ENCODE results near the gene LRP2. TPM values are rescaled to one million over a fixed set of nuclear protein-coding genes. Genes with fewer than 3 reads are reported as not detected.
"Not testable (repeated sequence)": the region's sequence is repeated elsewhere in the genome, so short reads cannot be mapped to it uniquely, and the experiment has no call there.

The LRP2 gene
- polyA plus RNA-seq: 1 to 10 TPM in 1 of 3 donors, under 1 TPM in 2; 0.01 to 1.2 (median 0.48) TPM

GRCh38 chr2:169362118-169362893 lies at the start of gene LRP2:
Gene LRP2, minus strand, starts transcription at chr2:169362534. Its CDS starts 135 bp downstream, at chr2:169362399.
- 1% methylated on average over 62 to 75 of the region's 75 CpGs for WGBS, 3 donors
- H3K27ac ChIP-seq (ENCODE audit: low read depth, low read length): no peak within 1 kb of the TSS

DNA sequence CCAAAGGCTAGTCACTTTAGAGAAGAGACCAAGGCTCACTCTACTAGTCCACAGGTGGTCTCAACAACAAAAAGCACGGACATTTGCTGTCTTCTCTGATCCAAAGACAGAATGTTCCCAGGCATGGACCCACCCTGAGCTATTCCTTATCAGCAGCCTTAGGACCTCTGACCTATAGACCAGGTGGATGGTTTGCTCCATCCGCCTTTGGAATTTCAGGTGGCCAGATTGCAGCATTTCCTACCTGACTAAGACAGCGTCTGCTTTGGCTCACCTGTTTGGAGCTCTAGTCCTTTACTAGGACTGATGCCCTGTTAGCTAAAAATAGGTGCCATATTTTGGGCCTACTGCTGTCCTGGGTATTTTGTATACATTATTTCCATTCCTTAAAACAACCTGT lies 44.6 kb upstream of the LRP2 start:
- no peak overlapping the region for H3K27ac ChIP-seq (ENCODE audit: low read depth, low read length)
- 62 to 89% (median 87%) methylated on average over 3 of the region's 3 CpGs for WGBS, 3 donors

- WGBS, 3 donors: 87 to 91% (median 90%) methylated on average over 13 of the region's 13 CpGs
Measured at GRCh38 chr2:169399491-169399890, 37.2 kb upstream of the LRP2 start.

DNA sequence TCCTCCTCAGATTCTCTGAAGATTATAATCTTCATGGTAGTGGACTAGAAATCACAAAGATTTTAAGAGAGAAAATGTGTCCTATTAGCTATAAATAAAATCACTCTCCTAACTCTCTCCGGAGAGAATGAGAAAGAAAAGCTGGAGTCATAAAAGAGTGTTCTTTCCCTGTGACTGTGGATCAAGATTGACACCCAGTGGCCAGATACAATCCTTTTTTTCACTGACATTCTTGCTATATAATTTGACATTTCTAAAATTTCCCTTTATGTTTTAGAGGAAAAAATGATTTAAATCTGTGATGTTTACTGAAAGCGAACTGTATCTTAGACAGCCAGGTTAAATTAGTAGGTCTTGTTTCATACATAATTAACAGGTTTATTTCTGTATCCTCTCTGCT lies 35.4 kb upstream of the LRP2 start:
- no peak overlapping the region for H3K27ac ChIP-seq (ENCODE audit: low read depth, low read length)
- WGBS, 3 donors: 55 to 63% (median 57%) methylated on average over 2 of the region's 2 CpGs

More at GRCh38 chr2:169399491-169399890, 37.2 kb upstream of the LRP2 start:
- not testable (repeated sequence) for H3K27ac ChIP-seq (ENCODE audit: low read depth, low read length)

GRCh38 chr2:169395821-169396374 lies 33.6 kb upstream of the LRP2 start:
- WGBS, 3 donors: 74 to 76% (median 74%) methylated on average over 9 of the region's 9 CpGs
- no peak overlapping the region for H3K27ac ChIP-seq (ENCODE audit: low read depth, low read length)

GRCh38 chr2:169393068-169393590 lies 30.8 kb upstream of the LRP2 start:
- no peak overlapping the region for H3K27ac ChIP-seq (ENCODE audit: low read depth, low read length)

DNA sequence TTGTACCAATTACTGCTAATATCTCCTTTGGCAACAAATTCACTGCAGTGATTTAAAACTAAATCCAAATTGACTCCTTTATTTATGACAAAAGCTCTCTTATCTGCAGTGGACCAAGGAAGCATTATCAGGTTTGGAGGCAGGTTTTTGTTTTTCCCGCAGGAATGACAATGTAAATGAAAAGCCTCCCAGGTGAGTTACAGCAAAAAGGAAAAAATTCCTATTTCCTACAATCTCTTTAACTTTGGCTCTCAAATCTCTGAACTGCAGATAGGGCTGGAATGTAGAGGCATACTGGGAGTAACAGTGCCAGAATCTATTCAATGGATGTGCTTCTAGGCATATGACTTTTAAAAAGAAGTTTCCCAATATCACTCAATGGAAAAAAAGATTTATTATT lies 28.9 kb upstream of the LRP2 start:
- 37 to 71% (median 67%) methylated on average over 1 of the region's 1 CpG for WGBS, 3 donors
- no peak overlapping the region for H3K27ac ChIP-seq (ENCODE audit: low read depth, low read length)

More at GRCh38 chr2:169393068-169393590, 30.8 kb upstream of the LRP2 start:
- WGBS, 3 donors: 38 to 50% (median 43%) methylated on average over 7 of the region's 7 CpGs

GRCh38 chr2:169388161-169388560 lies 25.8 kb upstream of the LRP2 start:
- WGBS, 3 donors: 62 to 78% (median 72%) methylated on average over 3 of the region's 3 CpGs
- no peak overlapping the region for H3K27ac ChIP-seq (ENCODE audit: low read depth, low read length)

GRCh38 chr2:169386722-169387121 lies 24.4 kb upstream of the LRP2 start:
- WGBS, 3 donors: 30 to 34% (median 31%) methylated on average over 2 of the region's 2 CpGs

DNA sequence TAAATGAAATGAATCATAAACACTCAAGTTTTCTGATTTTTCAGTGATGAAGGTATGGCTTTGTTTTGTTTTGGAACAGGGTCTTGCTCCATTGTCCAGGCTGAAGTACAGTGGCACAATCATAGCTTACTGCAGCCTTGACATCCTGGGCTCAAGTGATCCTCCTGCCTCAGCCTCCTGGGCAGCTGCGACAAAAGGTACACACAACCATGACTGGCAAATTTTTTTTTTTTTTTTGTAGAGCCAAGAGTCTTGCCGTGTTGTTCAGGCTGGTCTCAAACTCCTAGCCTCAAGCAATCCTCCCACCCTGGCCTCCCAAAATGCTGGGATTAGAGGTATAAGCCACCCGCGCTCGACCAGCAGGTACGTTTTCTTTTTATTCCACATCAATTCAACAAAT lies 22.5 kb upstream of the LRP2 start:
- no peak overlapping the region for H3K27ac ChIP-seq (ENCODE audit: low read depth, low read length)
- WGBS, 3 donors: 94 to 97% (median 94%) methylated on average over 6 of the region's 6 CpGs

More at GRCh38 chr2:169386722-169387121, 24.4 kb upstream of the LRP2 start:
- H3K27ac ChIP-seq (ENCODE audit: low read depth, low read length): no peak overlapping the region

GRCh38 chr2:169372561-169372960 lies 10.2 kb upstream of the LRP2 start:
- no peak overlapping the region for H3K27ac ChIP-seq (ENCODE audit: low read depth, low read length)
- WGBS, 3 donors: 65 to 84% (median 83%) methylated on average over 4 of the region's 4 CpGs

- H3K27ac ChIP-seq (ENCODE audit: low read depth, low read length): no peak overlapping the region
Measured at GRCh38 chr2:169366066-169366465, 3.7 kb upstream of the LRP2 start.

DNA sequence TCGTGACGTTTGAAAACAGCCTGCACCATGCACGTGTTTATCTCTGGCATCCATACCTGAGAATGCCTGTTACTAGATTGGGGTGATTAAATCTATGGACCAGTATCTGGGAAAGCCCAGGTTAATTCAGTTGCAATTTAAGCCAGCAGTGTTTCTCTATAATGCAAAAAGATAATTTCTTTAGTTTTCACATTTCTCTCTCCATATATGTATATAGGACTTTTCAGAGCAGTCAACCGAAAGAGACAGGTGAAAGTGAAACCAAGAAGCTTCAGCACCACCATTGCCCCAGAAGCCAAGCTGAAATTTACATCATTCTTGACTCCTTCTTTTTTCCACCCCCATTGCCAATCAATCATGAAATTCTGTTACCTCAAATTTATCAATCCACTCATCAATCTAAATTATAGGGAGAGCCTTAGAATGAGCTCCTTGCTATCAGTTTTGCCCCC lies 2.7 kb upstream of the LRP2 start:
- WGBS, 3 donors: 9 to 13% (median 12%) methylated on average over 4 of the region's 4 CpGs
- H3K27ac ChIP-seq (ENCODE audit: low read depth, low read length): no peak overlapping the region

DNA sequence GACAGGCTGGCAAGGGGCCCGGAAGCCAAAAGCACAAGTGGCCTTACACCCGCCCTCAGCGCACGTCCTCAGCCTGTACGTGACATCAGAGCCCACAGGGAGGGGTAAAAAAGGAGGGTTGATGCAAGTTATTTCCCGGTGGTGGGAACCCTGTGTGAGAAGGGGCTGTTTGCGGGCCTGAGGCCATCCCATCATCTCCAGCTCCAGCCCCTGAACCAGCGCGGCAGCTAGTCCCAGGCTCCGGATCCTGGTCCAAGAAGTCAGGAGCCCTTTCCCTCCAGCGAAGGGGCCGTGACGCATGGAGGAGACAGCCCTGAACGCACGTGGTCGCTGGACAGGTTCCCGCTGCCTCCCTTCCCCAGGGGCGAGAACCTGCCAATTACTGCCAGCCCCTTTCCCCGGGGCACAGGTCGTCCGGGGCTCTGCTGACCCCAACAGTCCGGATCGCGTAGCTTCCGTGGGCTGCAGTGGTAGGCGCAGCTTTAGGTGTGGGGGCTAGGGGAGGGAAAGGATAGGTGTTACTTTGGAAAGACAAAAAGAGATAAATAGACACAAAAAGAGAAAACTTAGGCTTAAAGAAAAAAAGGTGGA lies 1.3 kb upstream of the LRP2 start:
- no peak overlapping the region for H3K27ac ChIP-seq (ENCODE audit: low read depth, low read length)
- WGBS, 3 donors: 1% methylated on average over 25 to 26 of the region's 26 CpGs

DNA sequence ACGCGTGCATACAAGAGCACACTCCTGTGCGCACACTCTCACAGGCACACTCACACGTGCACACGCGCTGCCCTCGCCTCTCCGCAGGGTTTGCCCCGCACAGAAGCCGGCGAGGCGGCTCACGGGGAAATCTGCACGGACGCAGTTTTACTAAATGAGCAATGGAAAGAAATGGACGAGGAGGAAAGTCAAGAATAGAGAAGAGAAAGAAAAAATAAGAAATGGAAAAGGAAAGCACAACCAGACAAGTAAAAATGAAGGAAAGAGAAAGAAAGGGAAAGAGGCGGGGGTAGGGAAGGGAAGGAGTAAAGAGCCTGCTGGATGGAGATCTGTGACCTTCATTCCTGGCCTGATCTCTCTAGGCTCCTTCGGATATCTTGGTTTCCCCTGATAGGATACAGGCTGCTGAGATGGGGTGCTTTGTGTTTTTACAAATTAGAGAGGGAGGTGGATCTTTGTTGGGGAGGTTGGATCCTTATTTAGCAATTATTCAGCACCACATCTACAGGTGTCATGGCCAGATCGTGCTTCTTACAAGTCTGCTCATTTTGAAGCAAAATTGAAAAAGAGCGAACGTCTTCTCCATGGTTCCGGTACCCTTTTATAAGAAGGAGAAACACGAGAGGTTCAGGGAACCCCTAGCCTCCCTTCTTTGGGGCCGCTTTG lies 693 bp upstream of the LRP2 start:
- 1 to 2% (median 2%) methylated on average over 24 of the region's 24 CpGs for WGBS, 3 donors

DNA sequence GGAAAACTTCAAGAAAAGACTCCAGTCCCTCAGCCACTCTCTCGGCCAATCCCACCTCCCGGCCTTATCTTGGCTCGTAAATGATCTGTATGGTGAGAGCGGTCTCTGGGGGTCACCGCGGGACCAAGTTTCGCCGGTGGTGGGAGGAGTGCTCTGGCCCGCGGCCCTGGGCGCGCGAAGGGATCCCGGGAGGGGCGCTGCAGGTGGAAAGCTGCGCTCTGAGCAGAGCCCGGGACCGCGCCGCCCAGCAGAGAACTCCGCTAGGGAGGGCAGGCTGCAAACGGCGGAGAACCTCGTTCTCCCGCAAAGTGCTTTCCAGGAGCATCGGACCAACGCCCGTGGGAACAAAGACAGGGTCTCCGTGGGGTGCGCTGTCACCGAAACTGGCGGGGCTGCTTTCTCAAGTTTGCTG lies 622 bp downstream of the LRP2 start:
- H3K27ac ChIP-seq (ENCODE audit: low read depth, low read length): no peak overlapping the region
- WGBS, 3 donors: 0 to 1% (median 1%) methylated on average over 32 of the region's 32 CpGs

More for the DNA sequence above, 693 bp upstream of the LRP2 start:
- no peak overlapping the region for H3K27ac ChIP-seq (ENCODE audit: low read depth, low read length)

DNA sequence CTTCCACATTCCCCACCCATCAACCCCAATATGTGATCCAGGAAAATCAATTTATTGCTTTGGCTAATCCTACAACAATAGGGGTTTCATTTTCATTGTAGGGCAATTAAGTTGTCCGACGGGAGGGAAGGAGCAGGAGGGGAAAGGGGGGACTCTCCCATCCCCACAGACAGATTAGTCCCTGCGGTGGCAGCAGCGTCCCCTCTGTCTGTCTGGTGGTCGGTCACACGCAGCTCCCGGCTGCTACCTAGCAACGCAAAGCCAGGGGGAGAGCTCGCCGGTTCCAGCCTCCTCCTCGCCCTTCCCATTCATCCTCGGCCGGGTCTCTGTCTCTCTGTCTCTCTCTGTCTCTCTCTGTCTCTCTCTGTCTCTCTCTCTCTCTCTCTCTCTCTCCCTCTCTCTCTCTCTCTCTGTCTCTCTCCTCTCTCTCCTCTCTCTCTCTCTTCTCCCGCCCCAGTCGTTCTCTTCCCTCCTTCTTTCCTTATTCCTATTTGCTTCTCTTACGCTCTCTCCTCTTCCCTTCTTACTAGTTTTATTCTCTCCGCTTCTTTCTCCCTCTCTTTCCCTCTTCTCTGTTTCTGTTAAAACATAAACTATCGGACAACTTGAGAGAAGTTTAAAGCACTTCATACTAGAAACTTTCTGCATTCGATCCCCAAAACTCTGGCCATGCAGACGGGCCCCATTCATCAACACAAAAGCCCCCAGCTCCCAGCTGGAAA lies 1.2 kb downstream of the LRP2 start:
- no peak overlapping the region for H3K27ac ChIP-seq (ENCODE audit: low read depth, low read length)
- WGBS, 3 donors: 16 to 31% (median 16%) methylated on average over 19 to 20 of the region's 20 CpGs

DNA sequence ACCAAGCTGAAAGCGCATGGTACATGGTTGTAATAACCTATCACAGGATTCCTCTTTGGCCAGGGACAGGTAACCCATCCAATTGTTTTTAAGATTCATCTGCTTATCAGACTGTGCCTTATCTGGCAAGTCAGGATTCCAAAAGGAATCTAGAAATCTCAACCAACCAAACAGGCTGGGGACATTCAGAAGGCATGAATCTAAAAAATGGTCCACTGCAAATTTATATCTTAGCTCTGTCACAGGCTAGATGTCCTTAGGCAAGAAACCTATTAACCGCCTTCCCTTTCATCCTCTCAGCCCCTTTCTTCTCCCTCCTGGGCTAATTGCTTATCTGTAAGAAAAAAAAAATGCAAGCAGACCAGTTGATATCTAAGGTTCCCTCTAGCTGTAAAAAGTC lies 4.3 kb downstream of the LRP2 start:
- H3K27ac ChIP-seq (ENCODE audit: low read depth, low read length): no peak overlapping the region
- WGBS, 3 donors: 88 to 96% (median 91%) methylated on average over 2 of the region's 2 CpGs
